ENCODE results near the gene CRYBG2.

- TF ChIP-seq CTCF (IDR thresholded peaks at IDR 0.05) = no peak
- TF ChIP-seq POLR2A (IDR thresholded peaks at IDR 0.05) = no peak
These were observed 13.9 kb downstream of the CRYBG2 start for GRCh38 chr1:26340047-26340481.

Measured in tibial nerve (tissue), 3 donors.